HuH-7.5 (cell line): Measurements from ENCODE around the gene ANKRD2.

Experiments
- DNase-seq: peaks from one replicate; pipeline ENCODE4 v3.0.0; 2011; ENCODE audit warnings: low spot score

The ANKRD2 gene

DNA sequence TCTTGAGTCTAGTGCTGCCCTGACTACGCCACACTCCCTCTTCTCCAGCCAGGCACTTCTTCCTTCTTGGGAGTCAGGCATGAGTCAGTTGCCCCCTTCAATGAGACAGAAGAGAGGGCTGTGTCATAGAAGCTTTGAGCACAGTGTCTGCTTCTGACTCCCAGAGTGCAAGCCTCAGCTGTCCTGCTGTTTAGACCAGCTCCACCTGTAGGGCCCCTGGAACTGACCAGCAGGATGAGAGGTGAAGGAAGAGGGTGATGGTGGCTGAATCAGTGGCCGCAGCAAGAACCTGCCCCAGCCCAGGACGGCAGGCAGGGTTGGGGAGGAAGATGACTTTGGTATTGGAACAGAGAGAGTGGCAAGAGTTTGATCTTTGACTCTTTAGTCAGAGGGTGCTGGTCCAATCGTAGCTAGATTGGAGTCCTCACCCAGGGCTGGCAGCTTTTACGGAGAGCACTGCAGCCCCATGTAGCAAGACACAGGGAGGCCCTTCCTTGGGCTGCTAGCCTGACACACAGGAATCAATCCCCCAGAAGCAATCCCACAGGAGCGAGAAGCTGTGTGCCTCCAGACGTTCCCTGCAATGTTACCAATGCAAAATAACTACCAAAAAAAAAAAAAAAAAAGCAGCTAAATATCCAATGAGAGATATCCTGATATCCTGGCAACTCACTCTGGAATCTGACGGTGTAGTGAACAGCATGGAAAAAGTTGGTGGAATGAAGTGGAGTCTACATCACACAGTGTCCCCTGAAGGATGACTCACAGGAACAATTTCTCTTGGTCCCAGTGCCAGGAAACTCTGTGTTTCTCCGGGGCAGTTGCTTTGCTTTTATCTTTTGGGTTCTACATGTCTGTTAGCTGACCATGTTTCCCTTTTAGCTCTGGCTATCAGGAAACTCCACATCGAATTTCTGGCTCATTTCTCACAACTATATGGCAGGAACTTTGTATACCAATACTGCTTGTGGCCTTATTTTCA lies 23.8 kb downstream of the ANKRD2 start:
- no peak for DNase-seq

DNA sequence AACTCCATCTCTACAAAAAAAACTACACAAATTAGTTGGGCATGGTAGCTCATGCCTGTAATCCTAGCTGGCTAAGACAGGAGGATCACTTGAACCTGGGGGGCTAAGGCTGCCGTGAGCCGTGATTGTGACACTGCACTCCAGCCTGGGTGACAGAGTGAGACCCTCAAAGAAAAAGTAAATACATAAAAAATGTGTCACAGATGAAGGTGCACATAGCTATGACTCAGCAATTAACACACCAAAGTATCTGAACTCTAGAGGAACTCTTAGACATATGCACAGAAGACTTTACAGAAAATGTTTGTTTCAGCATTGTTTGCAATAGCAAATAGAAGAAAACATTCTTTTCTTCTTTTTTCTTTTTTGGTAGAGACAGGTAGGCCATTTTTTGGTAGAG lies 25.2 kb downstream of the ANKRD2 start:
- DNase-seq: no peak

DNA sequence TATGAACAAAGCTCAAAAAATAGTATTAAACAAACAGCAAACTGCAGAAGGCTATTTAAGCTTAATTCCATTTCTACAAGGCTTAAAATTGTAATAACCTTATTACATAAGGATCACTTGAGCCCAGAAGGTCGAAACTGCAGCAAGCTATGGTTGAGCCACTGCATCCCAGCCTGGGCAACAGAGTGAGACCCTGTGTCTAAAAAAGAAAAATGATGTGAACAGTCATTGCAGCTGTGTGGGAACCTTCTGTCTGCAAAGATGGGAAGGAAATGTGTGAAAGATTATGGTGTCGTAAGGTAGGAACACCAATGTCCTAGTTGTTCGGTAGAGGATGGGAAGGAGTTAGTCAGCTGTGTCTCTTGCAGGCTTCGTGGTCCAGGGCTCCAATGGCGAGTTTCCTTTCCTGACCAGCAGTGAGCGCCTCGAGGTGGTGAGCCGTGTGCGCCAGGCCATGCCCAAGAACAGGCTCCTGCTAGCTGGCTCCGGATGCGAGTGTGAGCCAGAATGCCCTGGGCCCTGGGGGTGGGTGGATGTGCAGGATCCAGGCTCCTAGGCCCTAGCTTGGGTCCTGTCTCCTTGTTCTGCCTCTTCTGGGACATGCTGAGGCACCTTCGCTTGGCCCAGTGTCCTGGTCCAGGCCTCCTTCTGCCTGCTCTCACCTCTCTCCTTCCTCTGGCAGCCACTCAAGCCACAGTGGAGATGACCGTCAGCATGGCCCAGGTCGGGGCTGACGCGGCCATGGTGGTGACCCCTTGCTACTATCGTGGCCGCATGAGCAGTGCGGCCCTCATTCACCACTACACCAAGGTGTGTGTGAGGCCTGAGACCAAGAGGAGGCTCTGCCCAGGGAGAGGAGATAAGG lies 26.1 kb downstream of the ANKRD2 start:
- no peak for DNase-seq

DNA sequence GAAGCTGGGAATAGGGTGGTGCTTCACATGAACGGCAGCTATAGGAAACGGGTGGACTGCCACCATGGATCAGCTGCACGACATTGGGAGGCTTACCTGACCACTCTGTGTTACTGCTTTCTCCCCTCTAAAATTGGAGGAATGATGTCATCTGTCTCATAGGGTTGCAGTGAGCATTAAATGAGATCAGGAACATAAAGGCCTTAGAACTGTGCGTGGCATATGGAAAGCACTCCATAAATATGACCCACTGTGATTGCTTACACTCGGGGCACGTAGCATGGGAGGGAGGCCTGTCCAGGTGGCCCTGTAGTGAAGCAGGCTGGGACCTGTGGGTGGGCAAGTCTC lies 26.7 kb downstream of the ANKRD2 start:
- DNase-seq: no peak

DNA sequence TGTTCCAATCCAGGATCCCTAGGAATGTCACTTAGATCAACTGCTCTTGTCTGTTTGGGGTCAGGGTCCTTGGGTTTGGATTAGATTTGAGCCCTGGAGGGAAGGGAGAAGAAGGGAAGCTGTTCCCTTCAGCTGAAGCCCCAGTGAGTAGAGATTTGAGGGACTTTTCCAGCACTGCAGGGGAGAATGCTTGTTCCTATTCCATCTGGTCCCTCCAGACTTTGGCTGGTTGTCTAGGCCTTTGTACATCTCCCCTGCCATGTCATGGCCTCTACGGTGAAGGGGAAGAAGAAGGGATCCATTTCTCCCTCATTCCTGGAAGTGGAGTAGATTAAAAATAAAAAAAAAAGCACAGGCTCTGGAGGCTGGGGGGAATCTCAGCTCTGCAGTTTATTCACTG lies 28.0 kb downstream of the ANKRD2 start:
- DNase-seq: no peak

DNA sequence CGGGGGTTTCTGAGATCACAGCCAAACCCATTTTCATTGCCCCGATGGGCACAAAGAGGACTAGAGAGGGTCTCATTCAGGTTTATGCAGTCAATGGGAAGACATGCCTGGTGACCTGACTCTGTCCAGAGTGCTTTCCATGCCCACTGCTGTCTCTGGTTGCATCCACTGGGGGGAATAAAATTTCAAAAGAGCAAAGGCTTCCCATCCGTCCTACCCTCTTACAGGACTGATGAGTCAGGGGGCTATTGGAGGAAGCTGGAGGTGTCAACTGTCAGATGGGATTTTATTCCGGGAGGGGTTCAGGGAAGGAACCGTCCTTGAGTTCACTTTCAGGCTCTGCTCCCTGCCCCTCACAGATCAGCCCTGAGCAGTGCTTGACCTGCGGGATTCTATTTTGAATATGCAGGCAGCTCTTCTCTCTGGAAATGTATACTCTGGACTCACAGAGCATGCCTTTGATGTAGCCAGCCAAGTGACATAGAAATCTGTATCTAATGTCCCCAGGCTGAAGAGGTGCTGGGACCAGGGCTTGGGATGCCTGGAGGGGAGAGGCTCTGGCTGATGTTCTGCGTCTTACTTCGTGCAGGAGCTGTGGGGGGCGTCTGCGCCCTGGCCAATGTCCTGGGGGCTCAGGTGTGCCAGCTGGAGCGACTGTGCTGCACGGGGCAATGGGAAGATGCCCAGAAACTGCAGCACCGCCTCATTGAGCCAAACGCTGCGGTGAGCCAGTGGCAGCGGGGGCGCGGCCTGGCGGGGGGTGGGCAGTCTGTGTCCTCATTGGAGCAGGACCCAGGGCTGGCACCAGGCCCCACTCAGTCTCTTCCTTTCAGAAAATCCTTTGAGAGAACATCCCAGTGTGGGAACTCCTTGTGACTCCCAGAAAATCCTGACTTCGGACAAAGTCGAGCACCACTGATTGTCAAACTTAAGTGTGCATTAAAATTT lies 29.0 kb downstream of the ANKRD2 start:
- DNase-seq: no peak

DNA sequence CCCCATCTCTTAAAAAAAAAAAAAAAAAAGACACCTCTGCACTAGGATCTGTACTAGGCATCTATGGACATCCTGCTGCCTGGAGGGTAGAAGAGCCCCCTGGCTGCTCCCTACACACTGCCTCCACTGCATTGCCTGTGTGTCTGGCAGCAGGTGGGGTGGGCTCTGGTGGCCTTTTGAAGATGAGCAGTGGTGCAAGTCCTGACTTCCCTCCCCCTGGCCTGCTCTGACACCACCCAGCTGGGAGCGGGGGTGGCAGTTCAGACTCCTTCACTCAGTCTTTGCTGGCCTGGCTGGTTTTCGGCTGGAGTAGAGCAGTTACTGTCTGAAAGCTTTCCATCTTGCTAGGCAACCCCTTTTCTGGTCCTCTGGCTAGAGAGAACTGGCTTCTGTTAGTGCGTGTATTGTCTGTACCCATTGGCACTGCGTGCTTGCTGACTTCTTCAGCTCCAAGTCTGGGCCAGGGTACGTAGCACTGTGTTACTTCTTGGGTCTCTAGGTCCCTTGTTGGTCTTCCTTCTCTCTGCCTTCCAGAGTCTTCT lies 34.6 kb downstream of the ANKRD2 start:
- DNase-seq: no peak

DNA sequence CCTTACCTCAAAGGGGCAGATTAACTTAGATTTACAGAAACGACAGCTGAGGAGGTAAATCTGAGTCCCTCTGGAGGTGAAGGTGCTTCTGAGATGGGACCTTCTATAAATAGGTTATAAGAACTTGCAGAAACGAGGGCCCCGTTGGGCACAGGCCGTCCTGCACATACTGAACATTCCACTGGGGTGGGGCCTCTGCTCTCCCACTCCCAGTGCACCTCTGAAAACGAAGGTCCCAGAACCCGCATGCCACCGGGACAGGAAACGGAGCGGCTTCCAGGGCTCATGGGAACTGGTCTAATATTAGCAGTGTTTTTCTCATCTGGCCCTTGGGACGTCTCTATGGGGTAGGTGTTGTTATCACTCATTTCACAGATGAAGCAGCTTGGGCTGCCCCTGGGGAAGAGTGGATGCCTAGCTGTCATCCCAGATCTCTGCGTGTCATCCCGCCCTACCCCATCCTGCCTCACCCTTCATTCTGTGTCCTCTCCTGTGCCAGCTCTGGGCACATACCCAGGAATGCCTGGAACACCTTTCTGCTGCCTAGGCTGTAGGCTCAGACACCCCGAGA lies 36.5 kb downstream of the ANKRD2 start:
- DNase-seq: no peak

DNA sequence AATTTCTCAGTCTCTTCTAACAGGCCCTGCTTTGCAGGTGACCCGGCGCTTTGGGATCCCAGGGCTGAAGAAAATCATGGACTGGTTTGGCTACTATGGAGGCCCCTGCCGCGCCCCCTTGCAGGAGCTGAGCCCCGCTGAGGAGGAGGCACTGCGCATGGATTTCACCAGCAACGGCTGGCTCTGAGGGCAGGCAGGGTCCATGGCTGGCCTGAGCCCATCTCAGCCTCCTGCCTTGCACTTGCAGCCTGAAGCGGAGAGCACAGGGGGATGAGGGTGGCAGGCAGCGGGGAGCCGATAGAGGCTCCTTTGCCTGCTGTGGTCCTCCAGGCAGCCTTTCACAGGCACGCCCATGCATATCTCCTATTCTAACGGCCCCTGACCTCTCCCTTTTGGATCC lies 38.9 kb downstream of the ANKRD2 start:
- DNase-seq: no peak

DNA sequence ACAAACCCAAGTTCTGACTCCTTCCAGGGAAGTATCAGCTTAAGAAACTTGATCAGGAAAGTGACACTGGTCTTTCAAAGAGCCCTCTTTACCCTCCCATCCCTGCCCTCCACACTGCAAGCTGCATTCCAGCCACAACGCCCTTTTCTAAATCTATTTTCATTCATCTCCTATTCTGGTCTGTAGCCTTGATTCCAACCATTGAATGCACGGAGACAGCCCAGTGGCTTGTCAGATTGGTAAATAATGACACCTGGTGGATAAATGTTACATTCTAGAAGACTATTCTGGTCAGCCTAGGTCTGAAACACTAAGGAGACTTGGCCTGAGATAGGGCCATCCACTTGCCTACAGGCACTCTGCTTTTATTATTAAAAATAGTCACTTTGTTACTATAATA lies 39.8 kb downstream of the ANKRD2 start:
- peak; percentile 46 for DNase-seq

DNA sequence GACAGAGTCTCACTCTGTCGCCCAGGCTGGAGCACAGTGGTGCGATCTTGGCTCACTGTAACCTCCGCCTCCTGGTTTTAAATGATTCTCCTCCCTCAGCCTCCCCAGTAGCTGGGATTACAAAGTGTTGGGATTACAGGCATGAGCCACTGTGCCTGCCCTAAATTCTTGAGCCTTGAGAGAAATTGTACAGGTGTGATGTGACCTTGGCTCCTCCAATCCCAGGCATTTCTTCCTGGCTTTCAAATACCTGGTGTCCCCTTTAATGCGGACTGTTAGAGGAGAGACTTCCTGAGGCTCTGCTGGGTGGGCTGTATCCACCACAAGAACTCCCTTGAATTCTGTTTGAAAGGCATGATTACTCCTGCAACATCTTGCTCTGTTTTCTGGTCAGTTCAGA lies 45.7 kb downstream of the ANKRD2 start:
- DNase-seq: no peak

DNA sequence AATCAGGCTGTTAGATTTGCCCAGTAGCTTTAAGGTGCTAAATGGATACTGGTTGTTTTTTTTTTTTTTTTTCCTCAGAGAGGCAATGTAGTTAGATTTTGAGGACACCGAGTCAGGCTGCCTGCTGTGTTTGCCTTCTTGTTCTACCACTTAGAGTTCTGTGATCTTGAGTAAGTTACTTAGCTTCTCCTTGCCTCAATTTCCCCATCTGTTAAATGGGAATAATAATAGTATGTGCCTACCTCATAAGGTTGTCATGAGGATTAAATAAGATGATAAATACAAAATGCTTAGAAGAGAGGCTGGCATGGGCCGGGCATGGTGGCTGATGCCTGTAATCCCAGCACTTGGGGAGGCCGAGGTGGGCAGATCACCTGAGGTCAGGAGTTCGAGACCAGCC lies 46.2 kb downstream of the ANKRD2 start:
- DNase-seq: no peak

DNA sequence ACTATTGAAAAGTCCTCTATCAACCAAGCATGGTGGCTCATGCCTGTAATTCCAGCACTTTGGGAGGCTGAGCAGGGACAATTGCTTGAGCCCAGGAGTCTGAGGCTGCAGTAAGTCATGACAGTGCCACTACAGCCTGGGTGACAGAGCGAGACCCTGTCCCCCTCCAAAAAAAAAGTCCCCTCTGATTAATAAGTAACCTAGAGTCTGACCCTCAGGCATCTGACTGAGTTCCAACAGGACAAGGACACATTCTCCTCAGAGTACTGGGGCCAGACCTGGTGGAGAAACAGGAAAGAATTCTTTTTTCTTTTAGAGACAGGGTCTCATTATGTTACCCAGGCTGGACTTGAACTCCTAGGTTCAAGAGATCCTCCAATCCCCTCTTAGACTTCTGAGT lies 50.7 kb downstream of the ANKRD2 start:
- no peak for DNase-seq

DNA sequence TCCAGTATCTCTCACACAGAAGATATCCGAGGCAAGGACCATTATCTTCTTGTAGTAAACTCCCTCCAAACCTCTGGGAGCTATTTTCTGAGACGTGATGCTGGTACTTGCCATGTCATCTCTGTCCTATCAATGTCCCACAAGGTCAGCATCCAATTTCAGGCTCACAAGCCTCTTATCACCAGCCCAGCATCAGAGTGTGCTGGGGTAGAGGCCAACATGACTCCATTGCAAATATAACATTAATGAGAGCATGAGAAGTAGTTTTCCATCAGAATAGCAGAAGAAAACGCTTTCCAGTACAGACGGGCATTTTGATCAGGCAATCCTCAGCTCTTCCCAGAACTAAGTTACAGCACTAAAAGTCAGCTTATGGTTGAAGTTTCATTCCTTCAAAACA lies 55.2 kb downstream of the ANKRD2 start:
- no peak for DNase-seq

DNA sequence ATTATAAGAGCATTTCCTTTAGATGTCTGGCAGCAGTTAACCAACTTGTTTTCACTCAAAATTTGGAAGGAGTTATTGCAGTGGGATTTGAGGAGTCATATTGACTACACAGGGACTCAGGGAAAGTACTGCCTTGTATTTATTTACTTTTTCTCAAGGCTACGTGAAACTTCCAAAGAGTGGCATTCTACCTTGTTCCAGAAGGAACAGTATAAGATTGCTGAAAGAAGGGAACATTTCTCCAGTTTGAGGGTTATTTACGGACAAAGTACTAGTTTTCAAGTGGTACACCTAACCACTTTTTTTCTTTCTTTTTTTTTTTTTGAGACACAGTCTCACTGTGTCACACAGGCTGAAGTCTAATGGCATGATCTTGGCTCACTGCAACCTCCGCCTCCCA lies 55.6 kb downstream of the ANKRD2 start:
- DNase-seq: no peak

DNA sequence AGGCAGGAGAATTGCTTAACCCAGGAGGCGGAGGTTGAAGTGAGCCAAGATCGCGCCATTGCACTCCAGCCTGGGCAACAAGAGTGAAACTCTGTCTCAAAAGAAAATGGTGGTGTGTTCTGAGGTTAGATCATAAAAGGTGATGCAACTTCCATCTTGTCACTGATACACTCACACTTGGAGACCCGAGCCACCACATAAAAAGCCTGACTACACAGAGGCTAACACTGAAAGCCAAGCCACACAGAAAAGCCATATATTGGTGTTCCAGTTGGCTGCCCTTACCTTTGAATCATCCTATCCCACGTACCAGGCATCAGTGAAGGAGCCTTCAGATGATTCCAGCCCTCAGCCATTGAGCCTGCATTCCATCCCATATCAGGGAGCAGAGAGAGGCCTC lies 56.7 kb downstream of the ANKRD2 start:
- DNase-seq: no peak

DNA sequence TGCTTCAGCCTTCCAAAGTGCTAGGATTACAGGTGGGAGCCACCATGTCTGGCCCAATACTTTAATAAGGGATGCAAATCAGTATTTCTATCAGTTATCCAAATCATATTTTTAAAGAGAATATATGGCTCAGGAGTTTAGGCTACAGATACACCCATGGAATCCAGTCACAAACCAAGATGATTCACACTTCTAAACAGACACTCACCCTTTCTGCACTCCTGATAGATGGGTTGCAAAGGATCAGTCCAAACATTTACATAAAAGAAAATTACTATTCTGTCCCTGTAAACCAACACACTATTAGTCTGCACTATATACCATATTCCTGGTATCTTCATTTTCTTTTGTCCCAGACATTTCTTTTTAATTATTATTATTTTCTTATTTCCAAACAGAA lies 58.5 kb downstream of the ANKRD2 start:
- no peak for DNase-seq

DNA sequence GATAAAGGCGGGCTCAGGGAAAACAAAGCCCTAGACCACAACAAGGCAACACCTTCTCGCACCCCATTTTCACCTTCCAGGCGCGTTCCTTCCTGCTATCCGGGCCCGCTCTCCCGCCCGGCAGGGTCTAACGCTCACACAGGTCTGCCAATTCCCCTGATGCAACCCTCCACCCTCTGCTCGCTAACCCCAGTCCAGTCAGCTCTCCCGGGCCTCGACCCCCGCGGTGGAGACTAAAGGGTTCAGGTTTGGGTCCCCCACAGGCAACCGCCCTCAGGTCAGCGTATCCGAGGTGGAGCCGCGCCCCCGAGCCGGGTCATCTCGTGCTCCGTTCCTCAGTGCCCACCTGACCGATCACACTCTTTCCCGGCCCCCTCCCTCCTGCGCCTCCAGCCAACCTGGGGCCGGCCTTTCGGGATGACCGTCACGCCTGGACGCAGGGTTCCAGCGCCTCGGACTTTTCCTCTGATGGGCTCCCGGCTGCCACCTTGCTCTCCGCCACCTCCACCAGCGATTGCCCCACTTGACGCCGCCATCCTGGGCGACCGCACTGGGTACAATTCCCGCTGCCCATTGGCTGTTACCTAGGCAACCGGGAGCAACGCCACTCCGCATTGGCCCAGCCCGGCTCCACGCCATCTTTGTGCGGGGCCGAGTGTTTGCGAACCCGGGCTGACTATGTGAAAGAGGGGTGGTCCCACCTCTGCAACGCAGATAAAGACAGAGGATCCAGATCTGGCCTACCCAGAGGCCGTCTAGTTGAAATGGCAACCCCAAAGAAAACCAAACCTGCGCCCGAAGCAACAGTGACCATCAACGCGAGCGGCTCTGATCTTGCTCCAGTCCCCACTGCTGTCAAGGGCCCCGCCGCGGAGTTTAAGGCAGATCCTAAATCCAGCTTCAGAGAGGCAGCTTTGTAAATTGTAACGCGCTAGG lies 60.6 kb downstream of the ANKRD2 start, which contains the start of gene MORN4:
MORN4 (minus strand) TSS at position 552 of the 936 bp plus-strand sequence. CDS start 13,847 bp downstream, outside the sequence.
- DNase-seq: peak; percentile 81
